ENCODE data around the gene SEC16A. TPM values are rescaled to one million over a fixed set of nuclear protein-coding genes. Genes with fewer than 3 reads are reported as not detected.

SEC16A gene
- total and polyA plus RNA-seq, 11 donors = 20.9 to 53.3 (median 29.9) TPM

DNA sequence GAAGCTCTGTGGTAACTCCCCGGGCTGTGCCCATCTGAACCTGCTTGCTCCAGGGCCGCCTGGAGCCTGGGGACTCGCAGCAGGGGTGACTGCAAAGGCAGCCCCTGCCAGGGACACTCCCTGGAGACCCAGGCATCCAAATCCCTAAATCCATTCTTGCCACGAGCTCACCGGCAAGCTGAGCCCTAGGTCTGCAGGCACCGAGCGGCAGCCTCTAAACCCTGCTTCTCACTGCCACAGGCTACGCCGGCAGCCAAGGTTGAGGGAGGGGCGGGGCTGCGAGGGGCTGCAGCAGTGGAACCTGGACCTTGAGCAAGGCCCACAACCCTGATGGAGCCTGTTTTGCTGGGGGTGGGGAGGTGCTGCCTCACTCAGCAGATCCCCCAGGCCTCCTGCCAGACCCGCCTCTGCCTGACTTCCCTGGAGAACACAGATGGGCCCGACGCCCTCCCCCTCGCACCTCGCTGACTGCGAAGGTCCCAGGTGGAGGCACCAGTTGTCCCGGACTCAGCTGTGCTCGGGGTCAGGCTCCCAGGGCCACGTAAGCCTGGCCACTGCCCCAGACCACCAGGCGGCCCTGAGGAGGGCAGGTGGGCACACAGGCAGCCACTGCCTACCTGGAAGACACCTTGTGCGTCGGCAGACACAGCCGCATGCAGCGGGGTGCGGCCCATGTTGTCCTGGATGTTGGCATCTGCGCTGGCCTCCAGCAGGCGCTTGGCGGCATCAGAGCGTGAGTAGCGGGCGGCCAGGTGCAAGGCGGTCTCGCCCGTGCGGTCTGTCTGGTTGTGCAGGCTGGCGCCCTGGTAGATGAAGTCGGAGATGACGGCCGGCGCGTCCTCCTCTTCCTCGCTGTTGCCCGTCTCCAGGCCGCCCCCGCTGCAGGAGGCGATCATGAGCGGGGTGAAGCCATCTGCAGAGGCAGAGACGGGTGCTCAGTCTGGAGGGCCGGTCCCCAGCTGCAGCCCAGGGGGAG lies 17.4 kb upstream of the SEC16A start:
- intact Hi-C loops (cut with DNase I) = loop anchor here in 2 of 10 donors (5.0 to 10.0 kb wide), 2 partner anchors 42 to 45 kb away; partner anchors contain the start of gene NOTCH1 (in 1 of the 2)
- TF ChIP-seq POLR2A (IDR thresholded peaks at IDR 0.05) (no peak), CTCF (IDR thresholded peaks at IDR 0.05) (no peak)
- H3K4me1 ChIP-seq = no peaks in the 10 kb centered on the region

GRCh38 chr9:136499071-136499934 lies 16.5 kb upstream of the SEC16A start:
- no peak for DNase-seq
- no peak for ATAC-seq
- TF ChIP-seq POLR2A (IDR thresholded peaks at IDR 0.05) (no peak), CTCF (IDR thresholded peaks at IDR 0.05) (no peak)
- peaks cover 3 to 100% (median 95%) of the 10 kb centered on the region in 9 donors for H3K36me3 ChIP-seq
- H3K4me3 ChIP-seq = no peak overlapping the region
- H3K27ac ChIP-seq = no peak overlapping the region
- H3K9me3 ChIP-seq = no peaks in the 10 kb centered on the region
- no peaks in the 10 kb centered on the region for H3K27me3 ChIP-seq
- peaks cover 0 to 6% (median 0%) of the 10 kb centered on the region in 12 donors for H3K4me1 ChIP-seq
- intact Hi-C loops (cut with DNase I) = loop anchor here in 2 of 10 donors (5.0 to 10.0 kb wide), 2 partner anchors 43 to 45 kb away; partner anchors contain the start of gene NOTCH1 (in 1 of the 2)
- 91 to 94% (median 93%) methylated on average over 19 to 46 of the region's 46 CpGs for WGBS, 4 donors

More for the DNA sequence above, 17.4 kb upstream of the SEC16A start:
- no peak overlapping the region for H3K27ac ChIP-seq
- no peaks in the 10 kb centered on the region for H3K9me3 ChIP-seq
- no peak overlapping the region for H3K4me3 ChIP-seq
- no peak for DNase-seq
- H3K27me3 ChIP-seq = no peaks in the 10 kb centered on the region
- peaks cover 4 to 100% (median 98%) of the 10 kb centered on the region in 9 donors for H3K36me3 ChIP-seq
- 95 to 96% (median 96%) methylated on average over 21 to 50 of the region's 50 CpGs for WGBS, 4 donors
- no peak for ATAC-seq

- DNase-seq = no peak
- peaks cover 2 to 89% (median 83%) of the 10 kb centered on the region in 9 donors for H3K36me3 ChIP-seq
Observed at GRCh38 chr9:136497916-136498695, 15.3 kb upstream of the SEC16A start.

More at GRCh38 chr9:136497916-136498695, 15.3 kb upstream of the SEC16A start:
- H3K9me3 ChIP-seq = no peaks in the 10 kb centered on the region
- no peak for ATAC-seq
- WGBS, 4 donors = 84 to 92% (median 90%) methylated on average over 14 to 28 of the region's 28 CpGs
- TF ChIP-seq CTCF (IDR thresholded peaks at IDR 0.05) = no peak
- no peak for TF ChIP-seq POLR2A (IDR thresholded peaks at IDR 0.05)
- no peaks in the 10 kb centered on the region for H3K27me3 ChIP-seq
- intact Hi-C loops (cut with DNase I) = loop anchor here in 2 of 10 donors (5.0 to 10.0 kb wide), 2 partner anchors 44 to 47 kb away; partner anchors contain the start of gene NOTCH1 (in 1 of the 2)
- no peak overlapping the region for H3K27ac ChIP-seq
- H3K4me3 ChIP-seq = no peak overlapping the region
- H3K4me1 ChIP-seq = peaks cover 0 to 18% (median 0%) of the 10 kb centered on the region in 12 donors
